ENCODE measurements around the gene GATAD2B.
"Not testable (repeated sequence)": the region's sequence is repeated elsewhere in the genome, so short reads cannot be mapped to it uniquely, and the experiment has no call there.

The GATAD2B gene

DNA sequence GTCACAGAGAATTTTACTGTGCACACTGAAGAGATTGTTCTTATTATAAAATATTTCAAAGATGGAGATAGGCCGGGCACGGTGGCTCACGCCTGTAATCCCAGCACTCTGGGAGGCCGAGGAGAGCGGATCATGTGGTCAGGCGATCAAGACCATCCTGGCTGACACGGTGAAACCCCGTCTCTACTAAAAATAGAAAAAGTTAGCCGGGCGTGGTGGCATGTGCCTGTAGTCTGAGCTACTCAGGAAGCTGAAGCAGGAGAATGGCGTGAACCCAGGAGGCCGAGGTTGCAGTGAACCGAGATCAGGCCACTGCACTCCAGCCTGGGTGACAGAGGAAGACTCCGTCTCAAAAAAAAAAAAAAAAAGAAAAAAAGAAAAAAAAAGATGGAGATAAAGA lies 82.0 kb downstream of the GATAD2B start:
- DNase-seq (ENCODE audit: low read depth in 4 of 4, low spot score in 1 of 4), result not testable (repeated sequence)

GRCh38 chr1:153833968-153834367 lies 88.8 kb downstream of the GATAD2B start:
- DNase-seq (ENCODE audit: low read depth in 4 of 4, low spot score in 1 of 4), result not testable (repeated sequence)

DNA sequence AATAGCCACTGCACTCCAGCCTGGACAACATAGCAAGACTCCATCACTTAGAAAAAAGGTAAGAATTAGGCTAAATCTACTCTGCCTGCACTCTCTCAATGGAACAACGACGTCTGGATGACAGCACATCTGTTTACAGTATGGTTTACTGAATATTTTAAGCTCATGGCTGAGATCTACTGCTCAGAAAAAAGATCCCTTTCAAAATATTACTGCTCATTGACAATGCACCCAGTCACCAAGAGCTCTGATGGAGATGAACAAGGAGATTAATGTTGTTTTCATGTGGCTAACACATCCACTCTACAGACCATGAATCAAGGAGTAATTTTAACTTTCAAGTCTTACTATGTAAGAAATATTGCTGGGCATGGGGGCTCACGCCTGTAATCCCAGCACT lies 89.6 kb downstream of the GATAD2B start:
- no peak for DNase-seq (ENCODE audit: low read depth in 4 of 4, low spot score in 1 of 4)

DNA sequence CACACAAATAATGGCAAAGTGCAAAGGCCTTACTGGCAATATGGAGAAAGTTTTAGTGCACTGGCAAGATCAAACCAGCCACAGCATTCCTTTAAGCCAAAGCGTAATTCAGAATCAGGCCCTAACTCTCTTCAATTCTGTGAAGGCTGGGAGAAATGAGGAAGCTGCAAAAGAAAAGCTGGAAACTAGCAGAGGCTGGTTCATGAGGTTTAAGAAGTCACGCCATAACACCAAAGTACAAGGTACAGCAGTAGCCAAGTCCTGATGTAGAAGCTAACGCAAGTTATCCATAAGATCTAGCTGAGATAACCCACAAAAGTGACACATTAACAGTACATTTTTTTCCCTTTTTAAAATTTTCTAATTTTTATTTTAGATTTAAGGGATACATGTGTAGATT lies 90.5 kb downstream of the GATAD2B start:
- no peak for DNase-seq (ENCODE audit: low read depth in 4 of 4, low spot score in 1 of 4)

GRCh38 chr1:153831026-153831425 lies 91.7 kb downstream of the GATAD2B start:
- no peak for DNase-seq (ENCODE audit: low read depth in 4 of 4, low spot score in 1 of 4)

- DNase-seq (ENCODE audit: low read depth in 4 of 4, low spot score in 1 of 4), result no peak
Measured at GRCh38 chr1:153827168-153827964, 95.4 kb downstream of the GATAD2B start.

GRCh38 chr1:153818876-153819275 lies 103.9 kb downstream of the GATAD2B start:
- no peak for DNase-seq (ENCODE audit: low read depth in 4 of 4, low spot score in 1 of 4)

DNA sequence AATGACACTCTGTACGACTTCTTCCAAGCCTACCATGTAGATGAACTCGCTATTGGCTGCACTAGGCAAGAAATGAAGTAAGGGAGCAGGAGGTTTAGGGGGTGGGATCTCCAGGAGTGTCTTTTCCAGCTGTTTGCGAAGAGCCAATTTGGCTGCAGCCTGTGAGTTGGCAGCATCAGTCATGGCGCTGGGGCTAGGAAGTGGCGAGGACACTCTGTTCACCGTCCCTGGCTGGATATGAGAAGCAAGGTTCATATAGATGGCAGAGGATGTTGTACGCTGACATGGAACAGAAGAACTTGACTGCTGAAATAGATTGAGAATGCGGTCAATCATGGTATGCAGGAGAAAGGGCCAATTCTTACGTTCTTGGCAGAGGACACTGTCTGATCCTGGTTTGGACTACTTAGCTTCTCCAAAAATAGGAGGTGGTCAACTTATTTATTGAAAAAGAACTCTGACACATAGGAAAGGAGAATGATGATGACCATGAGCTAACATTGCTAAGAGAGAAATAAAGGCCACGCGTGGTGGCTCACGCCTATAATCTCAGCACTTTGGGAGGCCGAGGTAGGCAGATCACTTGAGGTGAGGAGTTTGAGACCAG lies 106.4 kb downstream of the GATAD2B start:
- DNase-seq (ENCODE audit: low read depth in 4 of 4, low spot score in 1 of 4), result no peak

- no peak for DNase-seq (ENCODE audit: low read depth in 4 of 4, low spot score in 1 of 4)
Measured at GRCh38 chr1:153805886-153806719, 116.7 kb downstream of the GATAD2B start.

DNA sequence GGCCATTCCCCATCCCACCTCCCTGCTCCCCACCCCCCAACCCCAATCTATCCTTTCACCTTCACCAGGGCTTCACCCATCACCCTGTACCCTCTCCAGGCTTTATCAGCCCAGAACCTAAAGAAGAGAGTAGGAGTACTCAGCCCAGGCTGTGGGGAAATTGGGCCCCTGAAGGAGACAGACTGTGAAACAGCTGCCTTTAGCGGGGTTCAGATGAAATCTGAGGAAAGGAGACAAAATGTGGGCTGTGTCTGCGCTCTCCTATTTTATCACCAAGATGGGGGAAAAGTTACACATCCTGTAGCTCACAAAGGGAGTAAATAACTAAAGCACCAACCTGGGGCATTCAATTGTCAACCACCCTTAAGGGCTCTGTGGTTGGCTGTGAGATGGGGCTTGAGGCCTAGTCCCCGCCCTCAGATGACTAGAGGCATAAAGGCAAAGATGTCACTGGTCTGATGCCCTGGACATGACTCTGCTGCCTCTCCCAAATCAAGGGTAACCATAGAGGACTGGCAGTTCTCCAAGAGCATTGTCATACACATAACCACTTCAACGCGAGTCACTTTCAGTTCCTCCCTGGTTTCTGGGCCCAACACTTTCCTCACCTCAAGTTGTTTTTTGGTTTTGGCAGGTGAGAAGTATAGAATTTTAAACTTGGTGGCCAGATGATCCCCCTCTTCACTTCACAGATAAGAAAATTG lies 117.6 kb downstream of the GATAD2B start:
- DNase-seq (ENCODE audit: low read depth in 4 of 4, low spot score in 1 of 4), result peak in 3 of 4 experiments; percentile 33 to 51 (median 48)

DNA sequence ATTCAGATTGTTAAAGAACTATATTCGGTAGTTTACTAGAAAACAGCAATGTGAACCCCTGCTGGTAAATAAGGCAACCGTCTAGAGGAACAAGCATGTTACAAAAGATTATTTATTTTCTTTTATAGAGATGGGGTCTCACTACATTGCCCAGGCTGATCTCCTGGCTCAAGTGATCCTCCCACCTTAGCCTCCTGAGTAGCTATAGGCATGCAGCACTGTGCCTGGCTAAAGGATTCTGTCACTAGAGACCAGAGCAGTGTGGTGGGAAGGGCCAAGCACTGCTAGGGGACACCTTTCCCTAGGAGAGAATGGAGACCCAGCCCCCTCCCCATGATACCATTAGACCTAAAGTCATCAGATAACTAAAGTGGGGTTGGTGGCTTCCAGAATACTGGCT lies 118.7 kb downstream of the GATAD2B start:
- no peak for DNase-seq (ENCODE audit: low read depth in 4 of 4, low spot score in 1 of 4)

DNA sequence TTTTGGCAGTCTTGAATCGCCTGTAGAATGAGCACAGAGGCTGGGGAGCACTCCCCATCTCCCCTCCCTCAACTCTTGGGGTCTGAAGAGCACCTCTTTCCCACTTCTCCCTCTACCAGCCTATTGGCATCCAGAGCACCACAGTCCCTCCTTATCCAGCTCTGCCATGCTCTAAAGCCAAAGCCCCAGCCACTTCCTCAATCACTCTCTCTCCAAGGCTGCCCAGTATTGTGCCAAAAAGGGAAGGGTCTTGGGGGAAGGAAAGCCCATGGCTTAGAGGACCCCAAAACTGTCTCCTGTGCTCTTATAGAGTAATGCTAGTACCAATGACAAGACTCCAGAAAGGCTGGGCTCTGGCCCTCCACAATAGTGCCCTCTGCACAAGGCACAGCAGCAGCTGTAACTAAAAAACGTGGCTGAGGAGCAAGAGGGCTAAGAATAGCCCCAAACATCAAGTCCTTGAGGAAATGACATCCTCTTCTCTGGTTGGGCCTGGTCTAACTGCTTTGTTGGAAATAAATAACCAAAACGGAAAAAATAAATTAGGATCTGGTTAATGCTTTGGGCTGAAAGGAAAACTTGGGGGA lies 119.2 kb downstream of the GATAD2B start:
- DNase-seq (ENCODE audit: low read depth in 4 of 4, low spot score in 1 of 4), result no peak

DNA sequence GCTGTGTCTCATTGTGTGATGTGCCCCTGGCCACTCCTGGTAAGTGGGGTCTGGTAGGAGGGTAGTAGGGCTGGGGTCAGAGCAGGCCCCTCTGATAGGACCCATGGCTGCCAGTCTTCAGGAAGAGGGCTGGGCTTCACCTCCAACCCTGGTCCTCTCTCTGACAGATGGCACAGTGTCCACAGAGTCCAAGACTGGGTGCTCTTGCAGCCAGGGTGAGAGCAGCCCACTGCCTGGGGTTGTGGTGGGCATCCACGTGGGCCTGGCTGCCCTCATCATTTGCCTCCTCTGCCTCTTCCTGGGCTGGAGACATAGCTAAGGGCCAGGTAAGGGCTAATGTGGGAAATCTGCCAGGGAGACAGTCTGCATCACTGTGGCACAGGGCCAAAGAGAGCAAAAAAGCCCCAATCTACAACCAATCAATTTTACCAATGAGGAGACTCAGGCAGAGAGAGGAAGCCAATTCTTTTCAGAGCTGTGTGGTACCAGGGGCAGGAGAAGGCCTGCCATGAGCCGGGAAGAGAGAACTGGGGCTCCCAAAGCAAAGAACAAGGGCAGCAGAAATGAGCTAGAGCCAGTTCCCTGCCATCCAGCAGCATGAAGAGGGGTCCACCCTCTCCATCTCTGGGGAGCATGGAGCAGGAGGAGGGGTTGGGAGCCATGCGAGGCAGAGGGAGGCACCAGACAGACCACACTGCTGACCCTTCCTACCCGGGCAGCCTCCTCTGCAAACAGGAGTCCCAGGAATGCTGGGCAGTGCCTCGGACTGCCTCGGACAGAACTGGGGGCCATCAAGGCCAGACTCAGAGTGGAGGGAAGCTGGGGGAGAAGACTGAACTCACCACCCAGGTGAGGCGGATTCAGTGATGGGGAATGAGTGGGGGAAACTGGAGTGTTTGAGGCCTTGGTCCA lies 120.7 kb downstream of the GATAD2B start:
- no peak for DNase-seq (ENCODE audit: low read depth in 4 of 4, low spot score in 1 of 4)

- DNase-seq (ENCODE audit: low read depth in 4 of 4, low spot score in 1 of 4), result no peak
Measured at GRCh38 chr1:153801028-153801625, 121.6 kb downstream of the GATAD2B start.

DNA sequence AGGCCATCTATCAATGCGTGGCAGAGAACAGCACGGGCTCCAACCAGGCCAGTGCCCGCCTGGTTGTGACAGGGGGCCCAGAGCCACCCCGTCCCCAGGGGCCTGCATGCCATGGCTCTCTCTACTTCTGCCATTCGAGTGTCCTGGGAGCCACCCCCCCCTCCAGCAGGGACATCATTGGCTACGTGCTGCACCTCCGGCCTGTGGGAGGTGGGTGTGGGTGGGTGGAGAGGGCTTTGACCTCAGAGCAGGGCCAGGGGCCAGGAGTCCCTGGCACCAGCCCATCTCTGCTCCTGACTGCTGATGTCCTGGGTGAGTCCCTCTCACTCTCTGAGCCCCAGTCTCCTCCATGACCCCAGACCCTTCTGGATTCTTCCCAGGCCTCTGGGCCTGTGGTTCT lies 122.3 kb downstream of the GATAD2B start:
- DNase-seq (ENCODE audit: low read depth in 4 of 4, low spot score in 1 of 4), result no peak

GRCh38 chr1:153799566-153800465 lies 123.0 kb downstream of the GATAD2B start:
- DNase-seq (ENCODE audit: low read depth in 4 of 4, low spot score in 1 of 4), result no peak

- DNase-seq (ENCODE audit: low read depth in 4 of 4, low spot score in 1 of 4), result no peak
Measured at GRCh38 chr1:153799016-153799415, 123.8 kb downstream of the GATAD2B start.

GRCh38 chr1:153798468-153798780 lies 124.3 kb downstream of the GATAD2B start:
- no peak for DNase-seq (ENCODE audit: low read depth in 4 of 4, low spot score in 1 of 4)

All from stimulated activated CD4-positive, alpha-beta T cell treated with anti-CD3 and anti-CD28 coated beads, Interleukin-1b, Interleukin-23, amount 100 ng/mL, for 24 hours (primary cell).